Upper lobe of right lung (tissue), 1 donor: ENCODE results near the gene TMEM135. TPM values are rescaled to one million over a fixed set of nuclear protein-coding genes. Genes with fewer than 3 reads are reported as not detected.

Source experiments
- ATAC-seq: fragments of 200-7000 bp; cut with Tn5 transposase; one replicate; pipeline ENCODE4 v1.9.1; 2020; ENCODE audit warnings: mild to moderate bottlenecking, moderate library complexity
- DNase-seq: peaks from one replicate; pipeline ENCODE4 v3.0.0-alpha.2; 2020
- H3K27ac ChIP-seq: fragments of 200-600 bp; one replicate; pipeline ENCODE4 v1.8.0; 2022
- H3K27me3 ChIP-seq: fragments of 200-600 bp; one replicate; pipeline ENCODE4 v1.8.0; 2022; ENCODE audit warnings: mild to moderate bottlenecking
- H3K36me3 ChIP-seq: fragments of 200-600 bp; one replicate; pipeline ENCODE4 v1.8.0; 2022
- H3K4me1 ChIP-seq: fragments of 200-600 bp; one replicate; pipeline ENCODE4 v1.8.0; 2022
- H3K4me3 ChIP-seq: fragments of 200-600 bp; one replicate; pipeline ENCODE4 v1.8.0; 2022; ENCODE audit warnings: mild to moderate bottlenecking
- H3K9me3 ChIP-seq: fragments of 200-600 bp; one replicate; pipeline ENCODE4 v1.8.0; 2022
- intact Hi-C: fragments of 100-400 bp; cut with DNase I; formaldehyde crosslinking; loops from one replicate; pipeline ENCODE4 v1.11.0; 2022
- total RNA-seq: library from RNA; stranded (reverse); fragmentation: NEBNext Ultra II Directional; extraction: Animal tissue kit (Norgen Biotek cat#: 25700); gene quantifications from one replicate; pipeline ENCODE4 v1.2.1, GENCODE V29; 2021
- TF ChIP-seq, protein P1 (sequence below): fragments of 200-600 bp; IDR thresholded peaks from one replicate; pipeline ENCODE4 v1.8.0; 2022; ENCODE audit warnings: antibody characterized with exemption
- donor health status: DM: no; HTN: yes; CAD: no; lungs with severe emphysema.

TMEM135 gene
- total RNA-seq, 1 donor from 2014 or later = 24.5 TPM

DNA sequence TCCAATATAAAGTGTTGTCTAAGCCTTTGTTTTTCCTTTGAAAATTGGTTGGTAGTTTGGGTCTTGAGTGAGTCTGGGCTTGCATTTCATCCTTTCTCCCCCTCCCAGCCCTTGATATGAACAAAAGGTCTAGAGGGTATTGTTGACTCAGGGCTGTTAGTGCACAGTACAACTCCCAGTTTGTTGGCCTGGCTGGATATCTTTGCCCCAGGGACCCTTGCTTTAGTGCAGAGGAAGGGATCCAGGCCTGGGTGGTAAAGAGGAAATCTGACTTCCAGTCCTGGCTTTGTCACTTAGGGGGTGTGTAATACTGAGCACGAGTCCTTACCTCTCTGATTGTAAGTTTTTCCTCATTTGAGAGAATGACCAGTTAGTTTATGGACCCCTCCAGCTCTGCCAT lies 330.4 kb downstream of the TMEM135 start:
- H3K4me1 ChIP-seq = no peaks in the 10 kb centered on the region
- TF ChIP-seq, protein P1, sequence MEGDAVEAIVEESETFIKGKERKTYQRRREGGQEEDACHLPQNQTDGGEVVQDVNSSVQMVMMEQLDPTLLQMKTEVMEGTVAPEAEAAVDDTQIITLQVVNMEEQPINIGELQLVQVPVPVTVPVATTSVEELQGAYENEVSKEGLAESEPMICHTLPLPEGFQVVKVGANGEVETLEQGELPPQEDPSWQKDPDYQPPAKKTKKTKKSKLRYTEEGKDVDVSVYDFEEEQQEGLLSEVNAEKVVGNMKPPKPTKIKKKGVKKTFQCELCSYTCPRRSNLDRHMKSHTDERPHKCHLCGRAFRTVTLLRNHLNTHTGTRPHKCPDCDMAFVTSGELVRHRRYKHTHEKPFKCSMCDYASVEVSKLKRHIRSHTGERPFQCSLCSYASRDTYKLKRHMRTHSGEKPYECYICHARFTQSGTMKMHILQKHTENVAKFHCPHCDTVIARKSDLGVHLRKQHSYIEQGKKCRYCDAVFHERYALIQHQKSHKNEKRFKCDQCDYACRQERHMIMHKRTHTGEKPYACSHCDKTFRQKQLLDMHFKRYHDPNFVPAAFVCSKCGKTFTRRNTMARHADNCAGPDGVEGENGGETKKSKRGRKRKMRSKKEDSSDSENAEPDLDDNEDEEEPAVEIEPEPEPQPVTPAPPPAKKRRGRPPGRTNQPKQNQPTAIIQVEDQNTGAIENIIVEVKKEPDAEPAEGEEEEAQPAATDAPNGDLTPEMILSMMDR = no peak
- no peak for ATAC-seq
- DNase-seq = no peak
- no peaks in the 10 kb centered on the region for H3K36me3 ChIP-seq
- H3K9me3 ChIP-seq = no peaks in the 10 kb centered on the region
- H3K4me3 ChIP-seq = no peak overlapping the region
- H3K27me3 ChIP-seq = no peaks in the 10 kb centered on the region
- H3K27ac ChIP-seq = no peak overlapping the region
- intact Hi-C loops = no loop called here

DNA sequence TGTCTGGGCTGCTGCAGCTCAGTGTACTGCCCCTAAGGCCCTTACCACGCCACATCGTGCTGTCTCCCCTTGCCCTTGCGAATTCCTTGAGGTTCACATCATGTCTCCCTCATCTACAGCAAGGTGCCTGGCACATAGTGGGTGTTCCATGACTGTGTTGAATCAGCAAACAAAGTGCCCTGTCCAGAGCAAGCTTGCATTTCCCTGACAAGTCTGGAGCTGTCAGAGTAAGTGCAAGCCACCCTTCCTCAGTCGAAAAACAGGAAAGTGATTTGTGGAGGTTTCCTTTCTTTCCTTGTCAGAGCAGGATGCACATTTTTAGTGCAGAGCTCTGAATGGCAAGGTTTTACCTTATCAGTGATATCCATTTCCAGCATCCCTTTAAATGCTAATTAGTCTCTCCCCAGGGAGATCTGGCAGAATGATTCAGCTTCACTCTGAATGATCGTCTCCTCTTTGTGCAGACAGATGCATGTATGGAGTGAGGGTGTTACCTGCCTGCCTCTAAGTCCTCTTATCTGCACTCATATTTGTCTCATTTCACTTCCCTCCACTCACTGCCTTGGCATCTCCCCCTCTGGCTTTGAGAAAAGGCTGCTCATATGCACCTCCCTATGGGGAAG lies 331.2 kb downstream of the TMEM135 start:
- intact Hi-C loops = no loop called here
- DNase-seq (no peak), ATAC-seq (no peak)
- no peaks in the 10 kb centered on the region for H3K9me3 ChIP-seq
- H3K27ac ChIP-seq = no peak overlapping the region
- no peak overlapping the region for H3K4me3 ChIP-seq
- TF ChIP-seq, protein P1 = no peak
- H3K36me3 ChIP-seq = no peaks in the 10 kb centered on the region
- H3K27me3 ChIP-seq = no peaks in the 10 kb centered on the region
- H3K4me1 ChIP-seq = no peaks in the 10 kb centered on the region

DNA sequence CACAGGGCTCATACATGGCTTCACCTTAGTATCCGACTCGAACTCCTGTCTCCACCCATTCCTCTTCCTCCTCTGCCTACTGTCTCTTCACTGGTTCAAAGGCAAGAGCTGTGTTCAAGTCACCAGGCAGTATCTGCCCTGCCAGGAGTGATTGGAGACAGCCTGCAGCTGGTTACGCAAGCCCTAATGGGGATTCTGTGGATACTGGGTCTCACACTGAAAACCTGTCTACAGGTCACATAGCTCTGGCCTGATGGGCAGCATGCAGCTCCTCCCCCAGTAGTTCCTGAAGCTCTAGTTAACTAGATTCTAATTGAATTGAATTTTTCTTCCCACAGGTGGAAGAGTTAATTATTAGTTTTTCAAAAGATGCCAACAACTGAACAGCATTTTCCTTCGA lies 332.2 kb downstream of the TMEM135 start:
- no peak overlapping the region for H3K4me3 ChIP-seq
- no peaks in the 10 kb centered on the region for H3K9me3 ChIP-seq
- TF ChIP-seq, protein P1 = no peak
- intact Hi-C loops = no loop called here
- ATAC-seq = no peak
- DNase-seq = no peak
- no peaks in the 10 kb centered on the region for H3K36me3 ChIP-seq
- H3K27me3 ChIP-seq = no peaks in the 10 kb centered on the region
- peaks cover 3% of the 10 kb centered on the region for H3K4me1 ChIP-seq
- H3K27ac ChIP-seq = no peak overlapping the region

DNA sequence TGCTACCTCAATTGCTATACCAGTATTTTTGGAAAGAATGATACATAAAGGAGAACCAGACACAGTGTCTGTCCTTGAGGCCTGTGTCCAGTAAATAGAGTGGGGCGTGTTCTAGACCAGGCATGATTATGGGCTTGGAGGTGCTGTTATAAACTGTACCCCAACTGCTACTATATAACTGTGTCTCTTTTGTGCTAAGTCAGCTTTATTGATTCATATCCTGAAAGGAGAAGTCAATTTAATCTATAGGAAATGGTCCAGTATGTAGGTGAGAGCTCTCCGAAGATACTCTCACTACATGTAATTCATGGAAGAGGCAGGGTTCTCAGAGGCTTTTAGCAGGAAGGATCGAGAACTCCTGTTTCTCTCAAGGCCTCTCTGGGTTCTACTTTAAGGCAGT lies 334.3 kb downstream of the TMEM135 start:
- peaks cover 3% of the 10 kb centered on the region for H3K4me1 ChIP-seq
- H3K9me3 ChIP-seq = no peaks in the 10 kb centered on the region
- intact Hi-C loops = no loop called here
- H3K27ac ChIP-seq = no peak overlapping the region
- H3K27me3 ChIP-seq = no peaks in the 10 kb centered on the region
- H3K36me3 ChIP-seq = no peaks in the 10 kb centered on the region
- ATAC-seq (no peak), DNase-seq (no peak)
- H3K4me3 ChIP-seq = no peak overlapping the region
- TF ChIP-seq, protein P1 = no peak

Other genes starting within 250 kb of the TMEM135 start
- 100 TPM for gene PRSS23, start 237.4 kb upstream of the TMEM135 start, total RNA-seq
- gene FZD4, start 82.5 kb upstream of the TMEM135 start, total RNA-seq = 57.4 TPM